ENCODE measurements around the gene ATP13A1.
"Not testable (repeated sequence)": the region's sequence is repeated elsewhere in the genome, so short reads cannot be mapped to it uniquely, and the experiment has no call there.

ATP13A1 gene

GRCh38 chr19:19618219-19619051 lies 45.0 kb downstream of the ATP13A1 start, which contains the start of gene PBX4:
Gene PBX4 (minus strand): TSS chr19:19618687. CDS start chr19:19618629, 58 bp downstream.
- peak; percentile 91 to 99 (median 97) for DNase-seq

DNA sequence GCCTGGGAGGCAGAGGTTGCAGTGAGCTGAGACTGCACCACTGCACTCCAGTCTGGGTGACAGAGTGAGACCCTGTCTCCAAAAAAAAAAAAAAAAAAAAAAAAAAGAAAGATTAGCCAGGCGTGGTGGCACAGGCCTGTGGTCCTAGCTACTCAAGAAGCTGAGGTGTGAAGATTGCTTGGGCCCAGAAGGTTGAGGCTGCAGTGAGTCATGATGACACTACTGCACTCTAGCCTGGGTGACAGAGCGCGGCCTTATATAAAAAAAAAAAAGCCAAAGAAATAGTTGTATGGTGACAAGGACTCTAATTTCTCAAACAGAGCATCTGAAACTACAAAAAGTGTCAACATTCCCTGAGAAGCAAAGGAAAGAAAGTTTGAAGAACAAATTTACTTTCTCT lies 48.4 kb downstream of the ATP13A1 start:
- DNase-seq: no peak

GRCh38 chr19:19613506-19613905 lies 50.0 kb downstream of the ATP13A1 start:
- no peak for DNase-seq

DNA sequence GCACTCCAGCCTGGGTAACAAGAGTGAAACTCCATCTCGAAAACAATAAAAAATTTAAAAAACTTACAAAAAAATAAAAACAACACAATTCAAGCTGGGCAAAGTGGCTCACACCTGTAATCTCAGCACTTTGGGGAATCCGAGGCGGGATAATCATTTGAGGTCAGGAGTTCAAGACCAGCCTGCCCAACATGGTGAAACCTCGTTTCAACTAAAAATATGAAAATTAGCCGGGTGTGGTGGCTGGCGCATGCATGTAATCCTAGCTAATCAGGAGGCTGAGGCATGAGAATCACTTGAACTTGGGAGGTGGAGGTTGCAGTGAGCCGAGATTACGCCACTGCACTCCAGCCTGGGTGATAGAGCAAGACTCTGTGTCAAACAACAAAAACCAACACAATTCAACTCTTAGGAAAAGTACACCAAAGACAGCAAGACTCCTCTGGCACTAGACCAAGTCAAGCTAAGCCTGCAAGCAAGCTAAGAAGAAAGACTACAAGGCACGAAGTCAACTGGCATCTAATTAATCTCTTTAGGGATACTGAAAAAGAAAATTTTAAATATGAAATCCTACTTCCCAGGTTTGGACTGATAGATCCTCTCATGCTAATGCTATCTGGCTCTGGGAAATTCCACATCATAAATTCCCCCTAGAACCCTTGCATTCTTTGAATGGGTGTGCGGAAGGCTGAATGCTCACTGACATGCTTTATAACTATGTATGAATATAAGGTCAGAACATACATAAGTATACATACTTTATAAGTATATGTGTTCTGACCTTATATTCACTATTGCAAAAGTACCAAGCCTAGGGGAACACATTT lies 52.9 kb downstream of the ATP13A1 start:
- DNase-seq: no peak

GRCh38 chr19:19606686-19607085 lies 56.8 kb downstream of the ATP13A1 start:
- DNase-seq: not testable (repeated sequence)

- peak in 1 of 4 experiments; percentile 24 for DNase-seq
These were observed 57.5 kb downstream of the ATP13A1 start for GRCh38 chr19:19606021-19606420.

- DNase-seq: no peak
These were observed 60.7 kb downstream of the ATP13A1 start for GRCh38 chr19:19602713-19603324.

- DNase-seq: no peak
These were observed 61.3 kb downstream of the ATP13A1 start for GRCh38 chr19:19602136-19602712.

- no peak for DNase-seq
These were observed 62.6 kb downstream of the ATP13A1 start for GRCh38 chr19:19600793-19601330.

DNA sequence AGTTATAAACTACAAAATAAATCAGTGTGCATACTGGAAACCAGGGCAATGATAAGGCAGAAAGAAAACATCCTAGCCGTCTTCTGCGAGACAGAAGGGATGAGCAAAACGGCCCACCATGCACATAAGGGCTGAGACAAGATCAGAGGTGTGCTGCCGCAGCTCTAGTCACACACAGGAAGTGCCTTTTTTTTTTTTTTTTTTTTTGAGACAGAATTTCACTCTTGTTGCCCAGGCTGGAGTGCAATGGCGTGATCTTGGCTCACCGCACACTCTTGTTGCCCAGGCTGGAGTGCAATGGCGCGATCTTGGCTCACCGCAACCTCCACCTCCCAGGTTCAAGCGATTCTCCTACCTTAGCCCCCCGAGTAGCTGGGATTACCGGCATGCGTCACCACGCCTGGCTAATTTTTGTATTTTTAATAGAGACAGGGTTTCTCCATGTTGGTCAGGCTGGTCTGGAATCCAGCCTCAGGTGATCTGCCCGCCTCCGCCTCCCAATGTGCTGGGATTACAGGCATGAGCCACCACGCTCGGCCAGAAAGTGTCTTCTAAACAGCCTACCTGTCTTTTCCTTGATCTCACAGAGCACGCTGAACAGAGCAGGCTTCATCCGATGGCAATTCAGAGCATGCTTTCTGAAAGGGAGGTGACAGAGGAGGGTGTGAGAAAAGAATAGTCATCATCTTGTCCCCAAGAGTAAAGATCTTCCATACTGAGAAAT lies 64.6 kb downstream of the ATP13A1 start:
- peak in 1 of 4 experiments; percentile 45 for DNase-seq

DNA sequence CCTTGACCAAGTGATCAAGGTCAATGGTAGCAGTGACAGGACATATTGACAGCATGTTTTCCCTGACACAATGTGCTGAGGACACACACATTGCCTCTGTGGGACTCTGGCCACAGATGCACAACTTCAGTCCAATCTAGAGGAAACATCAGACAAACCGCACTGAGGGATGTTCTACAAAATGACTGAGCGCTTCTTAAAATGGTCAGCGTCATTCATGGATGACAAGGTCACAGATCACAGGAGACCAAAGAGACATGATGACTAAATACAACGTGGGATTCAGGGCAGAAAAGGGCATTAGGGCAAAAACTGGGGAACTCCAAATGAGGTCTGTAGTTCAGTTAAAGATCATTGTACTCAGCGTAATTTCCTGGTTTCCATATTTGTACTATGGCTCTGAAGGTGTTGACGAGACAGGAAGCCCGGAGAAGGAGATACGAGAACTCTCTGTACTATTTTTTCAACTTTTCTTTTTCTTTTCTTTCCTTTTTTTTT lies 65.6 kb downstream of the ATP13A1 start:
- peak in 1 of 4 experiments; percentile 12 for DNase-seq
